GM19043 (cell line): ENCODE measurements around the gene ABCC4.

Experiments
- ATAC-seq: cut with Tn5 transposase; IDR thresholded peaks from one replicate; pipeline ENCODE4 v1.9.1; 2021; ENCODE audit warnings: low read depth; ENCODE audit not compliant: unreplicated experiment

Gene ABCC4

DNA sequence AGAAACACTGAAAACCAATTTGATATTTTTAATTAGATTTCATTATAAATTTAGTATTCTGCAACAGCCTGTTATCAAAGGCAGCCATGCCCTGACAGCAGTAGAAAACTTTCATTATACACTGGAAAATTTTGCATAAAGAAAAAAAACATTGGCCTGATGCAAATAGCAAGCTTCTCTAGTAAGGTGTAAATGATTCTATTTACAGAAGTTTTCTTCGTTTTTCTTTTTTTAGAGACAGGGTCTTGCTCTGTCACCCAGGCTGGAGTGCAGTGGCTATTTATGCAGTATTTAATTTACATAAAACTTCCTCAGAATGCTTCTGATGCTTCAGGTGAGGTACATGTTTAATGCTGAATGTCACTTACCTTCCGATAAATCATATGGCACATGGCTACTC is 67.0 kb downstream of the ABCC4 start:
- ATAC-seq: peak; percentile 84

- ATAC-seq: no peak
Measured at GRCh38 chr13:95233026-95233635, 68.1 kb downstream of the ABCC4 start.

DNA sequence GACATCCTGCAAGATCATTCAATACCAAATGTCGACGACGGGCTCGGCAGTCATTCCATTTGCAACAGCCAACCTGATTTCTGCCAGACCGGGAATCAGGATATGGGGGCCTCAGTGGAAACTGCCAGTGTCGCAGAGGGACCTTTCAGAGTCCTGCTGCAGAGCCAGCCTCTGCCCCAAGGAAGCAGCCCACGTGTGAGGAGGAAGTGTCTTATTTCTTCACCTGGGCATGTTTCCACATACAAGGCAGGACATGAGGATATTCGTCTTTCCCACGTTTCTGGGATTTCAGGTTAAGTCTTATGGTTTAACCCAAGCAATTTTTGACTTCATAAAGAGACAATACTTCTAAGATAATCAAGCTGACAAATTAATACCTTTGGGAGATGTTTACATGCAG is 69.9 kb downstream of the ABCC4 start:
- ATAC-seq: no peak

- no peak for ATAC-seq
Measured at GRCh38 chr13:95229855-95230254, 71.4 kb downstream of the ABCC4 start.

GRCh38 chr13:95228130-95228529 is 73.1 kb downstream of the ABCC4 start:
- ATAC-seq: no peak

DNA sequence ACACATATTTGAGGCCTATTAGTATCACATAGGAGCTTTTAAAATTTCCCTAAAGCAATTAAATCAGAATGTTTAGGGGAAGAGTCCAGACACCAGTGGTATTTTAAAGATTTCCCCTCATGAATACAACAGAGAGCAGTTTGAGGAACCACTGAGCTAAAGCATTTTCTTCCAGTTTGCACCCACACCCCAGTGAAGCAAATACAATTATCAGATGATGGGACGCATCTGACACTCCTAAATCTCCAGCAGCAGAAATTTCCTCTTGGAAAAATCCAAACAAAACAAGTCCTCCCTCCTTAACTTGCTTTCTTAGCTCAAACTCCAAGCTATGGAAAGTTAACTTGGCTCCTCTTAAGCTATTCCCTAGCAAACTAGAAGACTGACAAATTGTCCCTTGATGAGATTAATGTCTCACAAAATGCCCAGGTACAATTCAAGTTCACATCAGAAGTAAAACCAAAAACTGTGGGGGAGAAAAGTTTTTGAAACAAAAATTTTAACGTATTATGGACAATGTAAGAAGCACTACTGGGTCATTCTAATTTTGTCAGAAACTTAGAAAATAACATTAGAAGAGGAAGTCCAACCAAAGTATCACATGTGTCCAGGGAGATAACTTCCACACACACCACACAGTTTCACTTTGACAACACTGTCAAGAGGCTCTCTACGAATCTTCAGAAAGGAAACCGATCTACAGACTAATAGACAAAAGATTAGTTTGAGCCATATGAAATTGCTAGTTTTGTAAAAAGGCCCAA is 74.1 kb downstream of the ABCC4 start:
- ATAC-seq: peak; percentile 91

- no peak for ATAC-seq
Measured at GRCh38 chr13:95226476-95226875, 74.8 kb downstream of the ABCC4 start.

DNA sequence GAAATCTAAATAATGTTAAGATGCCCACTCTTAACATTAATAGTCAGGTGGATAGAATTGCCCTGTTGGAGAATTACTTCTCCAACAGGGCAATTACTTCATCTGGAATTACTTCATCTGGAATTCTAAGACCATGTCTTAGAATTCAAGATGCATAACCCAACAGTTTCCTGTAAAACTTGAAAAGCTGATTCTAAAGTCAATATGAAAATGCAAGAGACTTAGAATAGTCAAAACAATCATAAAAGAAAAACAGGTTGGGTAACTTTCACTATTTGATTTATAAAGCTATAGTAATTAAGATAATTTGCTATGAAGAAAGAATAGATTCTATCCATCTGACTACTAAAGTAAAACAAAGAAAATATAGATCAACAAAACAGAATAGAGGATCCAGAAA is 75.2 kb downstream of the ABCC4 start:
- ATAC-seq: no peak

DNA sequence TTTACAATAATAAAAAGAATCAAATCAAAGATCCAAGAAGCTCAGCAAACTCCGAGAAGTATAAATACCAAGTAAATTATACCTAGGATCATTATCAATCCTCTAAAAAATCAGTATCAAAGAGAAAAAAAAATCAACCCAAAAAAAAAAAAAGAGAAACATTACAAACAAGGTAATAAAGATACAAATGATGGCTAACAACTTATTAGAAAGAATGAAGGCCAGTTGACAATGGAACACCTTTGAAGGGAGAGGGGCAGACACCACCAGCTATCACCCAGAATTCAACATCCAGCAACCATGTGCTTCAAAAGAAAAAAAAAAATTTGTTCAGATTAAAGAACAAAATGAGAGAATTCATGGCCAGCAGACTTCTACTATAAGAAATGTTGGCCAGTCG is 77.2 kb downstream of the ABCC4 start:
- ATAC-seq: no peak

DNA sequence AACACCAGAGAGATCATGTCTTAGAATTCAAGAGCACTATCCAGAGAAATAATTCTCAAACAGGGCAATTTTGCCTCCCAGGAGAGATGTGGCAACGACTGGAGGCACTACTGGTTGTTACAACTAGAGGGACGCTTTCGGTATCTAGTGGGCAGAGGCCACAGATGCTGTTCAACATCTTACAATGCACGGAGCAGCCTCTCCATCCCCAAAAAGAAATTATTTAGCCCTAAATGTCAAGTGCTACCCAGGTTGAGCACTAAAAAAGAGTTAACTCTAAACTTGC is 78.6 kb downstream of the ABCC4 start:
- no peak for ATAC-seq

- ATAC-seq: peak; percentile 43
Measured at GRCh38 chr13:95221971-95222732, 79.1 kb downstream of the ABCC4 start.

DNA sequence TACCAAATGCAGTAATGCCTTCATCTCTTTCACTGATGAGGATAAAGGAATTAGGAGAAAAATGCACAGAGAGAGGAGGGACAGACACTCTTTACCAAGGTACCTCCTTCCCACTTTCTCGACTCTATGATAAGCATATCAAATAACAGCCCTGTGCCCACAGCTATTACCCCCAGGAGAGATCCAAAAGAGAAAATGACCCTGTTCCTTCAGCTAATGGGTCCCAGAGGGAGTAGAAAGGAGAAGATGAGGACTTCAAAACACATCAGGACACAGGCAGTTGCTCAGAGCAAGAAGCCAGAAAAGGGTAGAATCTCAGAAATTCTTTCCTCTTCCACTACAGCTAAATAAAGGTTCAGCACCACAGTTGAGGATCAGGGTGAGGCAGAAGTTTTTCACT is 80.6 kb downstream of the ABCC4 start:
- ATAC-seq: no peak

GRCh38 chr13:95217920-95218830 is 83.1 kb downstream of the ABCC4 start:
- no peak for ATAC-seq

DNA sequence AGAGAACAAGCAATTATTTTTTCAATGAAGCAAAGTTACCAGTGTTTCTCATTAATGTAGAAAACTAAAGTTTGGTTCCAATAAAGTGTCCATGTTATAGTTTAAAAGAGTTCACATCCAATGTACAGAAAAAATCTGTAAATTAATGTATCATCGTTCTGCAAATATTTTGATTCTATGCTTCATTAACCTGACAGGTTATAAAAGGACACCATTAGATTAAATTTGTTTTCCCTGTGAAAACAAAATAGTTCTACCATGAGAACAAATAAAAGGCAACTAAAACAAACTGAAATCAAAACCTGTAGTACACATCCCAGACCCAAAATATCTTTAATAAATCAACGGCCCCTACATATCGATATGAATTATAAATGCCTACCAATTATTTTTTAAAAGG is 85.1 kb downstream of the ABCC4 start:
- ATAC-seq: no peak

DNA sequence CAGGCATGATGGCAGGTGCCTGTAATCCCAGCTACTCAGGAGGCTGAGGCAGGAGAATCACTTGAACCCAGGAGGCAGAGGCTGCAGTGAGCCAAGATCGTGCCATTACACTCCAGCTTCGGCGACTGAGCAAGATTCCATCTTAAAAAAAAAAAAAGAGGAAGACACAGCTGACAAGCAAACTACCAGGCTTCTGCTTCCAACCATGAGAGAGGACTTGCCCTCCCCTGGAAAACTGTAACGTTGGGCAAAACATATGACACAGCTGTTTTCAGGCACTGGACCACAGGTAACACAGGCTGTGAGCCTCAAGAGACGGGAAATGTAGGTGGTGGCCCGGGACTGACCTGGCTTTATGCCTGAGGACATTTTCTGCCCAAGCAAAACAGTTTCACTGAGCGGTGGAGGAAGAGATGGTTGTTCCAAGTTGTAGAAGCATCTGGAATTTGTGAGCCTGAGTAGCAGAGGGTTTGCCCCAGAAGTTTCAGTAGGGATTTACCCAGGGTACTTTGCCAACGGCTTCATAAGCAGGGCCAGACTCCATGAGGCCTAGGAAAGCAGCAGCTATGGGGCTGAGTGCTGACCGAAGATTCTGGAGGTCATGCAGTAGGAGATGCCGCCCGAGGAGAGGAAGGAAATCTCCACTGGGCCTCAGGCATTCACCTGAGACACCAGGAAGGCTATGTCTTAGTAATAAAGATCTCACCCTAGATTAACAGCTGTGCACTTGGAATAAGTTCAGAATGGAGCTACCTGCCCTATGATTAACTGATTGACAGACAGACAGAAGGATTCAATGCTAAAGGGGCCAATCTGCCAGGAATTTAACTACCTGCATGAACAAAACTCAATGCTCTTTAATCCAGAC is 88.0 kb downstream of the ABCC4 start:
- no peak for ATAC-seq

DNA sequence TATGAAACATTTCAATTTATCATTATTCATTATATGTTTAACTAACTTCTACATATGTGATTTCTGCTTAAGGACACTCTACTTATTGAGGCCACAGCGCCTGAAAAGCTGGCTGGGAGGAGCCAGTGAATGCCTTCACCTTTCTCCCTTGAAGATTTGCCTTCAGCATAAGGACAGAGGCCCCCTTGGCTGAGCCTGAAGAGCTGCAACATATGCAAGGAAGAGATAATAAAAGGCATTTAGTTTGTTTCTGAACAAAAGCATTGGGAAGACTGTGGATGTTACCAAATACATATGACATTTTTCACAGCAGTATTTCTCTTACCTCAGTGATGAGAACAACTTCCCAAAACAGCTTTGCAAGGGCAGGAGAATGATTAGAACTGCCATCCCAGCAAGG is 92.1 kb downstream of the ABCC4 start:
- ATAC-seq: no peak

- ATAC-seq: peak; percentile 91
Measured at GRCh38 chr13:95207769-95208366, 93.4 kb downstream of the ABCC4 start.

DNA sequence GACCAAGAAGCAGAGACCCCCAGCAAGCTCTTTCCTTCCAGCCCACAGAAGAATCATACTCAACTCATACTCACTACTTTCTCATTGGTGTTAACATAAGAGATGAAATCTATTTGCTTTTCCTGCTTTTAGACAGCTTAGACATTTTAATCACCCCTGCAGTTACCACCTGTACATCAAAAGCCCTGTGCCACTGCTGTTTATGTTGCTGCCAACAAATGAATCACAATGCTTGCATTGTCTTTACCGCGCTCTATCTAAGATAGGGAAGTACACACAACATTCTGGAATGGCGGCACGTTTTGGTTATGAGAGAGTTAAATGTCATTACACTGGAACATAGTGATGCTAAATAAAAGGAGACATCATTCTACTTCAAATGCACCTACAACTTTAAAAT is 95.1 kb downstream of the ABCC4 start:
- no peak for ATAC-seq

DNA sequence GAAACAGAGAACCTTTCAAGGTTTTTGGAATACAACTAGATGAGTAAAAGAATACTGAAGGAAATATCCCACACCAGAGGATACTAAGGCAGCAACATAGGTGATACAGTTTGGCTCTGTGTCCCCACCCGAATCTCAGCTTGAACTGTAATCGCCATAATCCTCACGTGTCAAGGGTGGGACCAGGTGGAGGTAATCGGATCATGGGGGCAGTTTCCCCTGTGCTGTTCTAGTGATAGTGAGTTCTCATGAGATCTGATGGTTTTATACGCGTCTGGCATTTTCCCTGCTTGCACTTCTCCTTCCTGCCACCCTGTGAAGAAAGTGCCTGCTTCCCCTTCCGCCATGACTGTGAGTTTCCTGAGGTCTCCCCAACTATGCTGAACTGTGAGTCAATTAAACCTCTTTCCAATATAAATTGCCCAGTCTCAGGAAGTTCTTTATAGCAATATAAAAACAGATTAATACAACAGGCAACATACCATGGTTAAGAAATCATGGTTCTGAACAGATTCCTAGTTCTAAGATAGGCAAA is 97.0 kb downstream of the ABCC4 start:
- no peak for ATAC-seq
